ENCODE measurements around the gene ORAI3. TPM values are rescaled to one million over a fixed set of nuclear protein-coding genes. Genes with fewer than 3 reads are reported as not detected.

Gene ORAI3
- total RNA-seq, 1 donor = 63.3 TPM

DNA sequence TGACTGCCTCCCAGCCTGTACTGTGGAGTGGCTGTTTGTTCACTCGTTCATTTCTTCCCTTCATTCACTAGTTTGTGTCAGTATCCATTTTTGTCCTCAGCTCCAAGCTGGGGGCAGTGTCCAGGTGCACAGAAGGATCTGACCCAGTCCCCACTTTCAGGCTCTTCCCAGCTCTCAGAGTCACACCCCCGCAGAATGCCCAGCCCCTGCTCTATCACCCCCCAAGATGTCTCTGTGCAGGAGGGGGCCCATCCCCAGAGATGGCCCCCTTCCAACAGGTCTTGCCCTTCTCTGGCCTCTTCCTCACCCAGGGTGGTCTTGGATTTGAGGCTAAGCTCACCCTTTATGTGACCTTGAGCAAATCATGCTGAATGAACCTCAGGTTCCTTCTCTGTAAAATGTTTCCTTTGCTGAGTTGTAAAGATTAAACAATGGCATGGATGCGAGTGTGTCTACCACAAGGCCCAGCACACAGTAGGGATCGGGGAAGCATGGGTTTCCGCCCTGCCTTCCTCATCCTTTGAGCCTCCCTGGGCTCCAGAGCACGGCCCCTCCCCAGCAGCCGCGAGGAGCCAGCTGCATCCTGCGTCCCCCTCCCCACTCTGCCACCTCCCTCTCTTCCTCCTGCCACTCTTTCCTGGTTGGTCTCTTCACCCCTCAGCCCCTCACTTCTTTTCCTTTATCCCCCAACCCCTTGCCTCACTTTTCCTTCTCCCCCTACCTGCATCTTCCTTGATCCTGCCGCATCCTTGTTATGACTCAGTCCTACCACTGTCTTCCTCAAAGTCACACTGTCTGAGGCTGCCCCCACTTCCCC, 22.7 kb upstream of the ORAI3 start:
- Histone ChIP-seq H3K9me3 (ENCODE audit: low read depth, low read length) (no peaks in the 10 kb centered on the region), H3K36me3 (ENCODE audit: insufficient read depth, low read length) (peaks cover 35% of the 10 kb centered on the region), H3K27me3 (ENCODE audit: insufficient read depth, low read length) (no peaks in the 10 kb centered on the region), H3K27ac (ENCODE audit: low read depth, low read length) (no peak overlapping the region), H4K20me1 (ENCODE audit: insufficient read depth, low read length) (peaks cover 9% of the 10 kb centered on the region), H3K4me1 (ENCODE audit: insufficient read depth, low read length) (peaks cover 18% of the 10 kb centered on the region), H3K79me2 (ENCODE audit: insufficient read depth, low read length) (peaks cover 7% of the 10 kb centered on the region), H2AFZ (ENCODE audit: low read length) (no peak overlapping the region), H3K4me2 (ENCODE audit: insufficient read depth, low read length) (no peak overlapping the region), H3K4me3 (ENCODE audit: insufficient read depth, low read length) (no peak overlapping the region)
- peak; percentile 68 for DNase-seq (ENCODE audit: insufficient read length, low spot score, missing footprints)
- TF ChIP-seq CTCF (IDR thresholded peaks at IDR 0.05; ENCODE audit: extremely low read depth, low read depth, low read length) = no peak

- Histone ChIP-seq H3K27me3 (ENCODE audit: insufficient read depth, low read length) (no peaks in the 10 kb centered on the region), H2AFZ (ENCODE audit: low read length) (no peak overlapping the region), H3K27ac (ENCODE audit: low read depth, low read length) (no peak overlapping the region), H3K4me1 (ENCODE audit: insufficient read depth, low read length) (peaks cover 10% of the 10 kb centered on the region), H3K4me2 (ENCODE audit: insufficient read depth, low read length) (no peak overlapping the region), H3K79me2 (ENCODE audit: insufficient read depth, low read length) (peaks cover 7% of the 10 kb centered on the region), H3K9me3 (ENCODE audit: low read depth, low read length) (no peaks in the 10 kb centered on the region), H4K20me1 (ENCODE audit: insufficient read depth, low read length) (peaks cover 9% of the 10 kb centered on the region), H3K36me3 (ENCODE audit: insufficient read depth, low read length) (peaks cover 37% of the 10 kb centered on the region), H3K4me3 (ENCODE audit: insufficient read depth, low read length) (no peak overlapping the region)
- peak; percentile 66 for DNase-seq (ENCODE audit: insufficient read length, low spot score, missing footprints)
- no peak for TF ChIP-seq CTCF (IDR thresholded peaks at IDR 0.05; ENCODE audit: extremely low read depth, low read depth, low read length)
Measured at GRCh38 chr16:30926937-30927788, 21.7 kb upstream of the ORAI3 start.

DNA sequence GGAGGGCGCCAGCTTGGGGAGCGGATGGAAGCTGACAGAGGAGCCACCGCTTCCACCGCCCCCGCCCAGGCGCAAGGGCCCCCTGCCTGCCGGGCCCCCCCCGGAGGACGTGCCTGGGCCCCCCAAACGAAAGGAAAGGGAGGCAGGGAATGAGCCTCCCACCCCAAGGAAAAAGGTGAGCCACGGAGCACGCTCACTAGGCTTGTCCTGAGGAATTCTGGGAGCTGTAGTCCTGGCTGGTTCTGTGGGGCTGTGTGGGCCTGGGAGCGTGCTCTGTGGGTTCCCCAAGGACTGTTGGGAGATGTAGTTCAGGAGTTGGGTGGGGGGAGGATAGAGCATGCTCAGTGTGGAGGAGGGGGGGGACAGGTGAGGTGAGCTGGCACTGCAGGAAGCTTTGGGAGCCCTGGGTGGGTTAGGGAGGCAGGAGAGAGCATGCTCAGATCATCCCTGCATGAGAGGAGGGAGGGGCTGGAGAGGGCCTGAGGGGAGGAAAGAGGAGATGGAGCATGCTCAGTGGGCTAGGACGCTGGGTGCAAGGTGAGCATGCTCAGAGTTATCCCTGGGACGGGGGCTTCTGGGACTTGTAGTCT, 21.0 kb upstream of the ORAI3 start:
- DNase-seq (ENCODE audit: insufficient read length, low spot score, missing footprints) = peak; percentile 95

More for the DNA sequence above, 21.0 kb upstream of the ORAI3 start:
- H2AFZ ChIP-seq (ENCODE audit: low read length) = no peak overlapping the region
- TF ChIP-seq CTCF (IDR thresholded peaks at IDR 0.05; ENCODE audit: extremely low read depth, low read depth, low read length) = no peak
- H3K27ac ChIP-seq (ENCODE audit: low read depth, low read length) = no peak overlapping the region
- H3K4me2 ChIP-seq (ENCODE audit: insufficient read depth, low read length) = no peak overlapping the region
- H3K27me3 ChIP-seq (ENCODE audit: insufficient read depth, low read length) = no peaks in the 10 kb centered on the region
- peaks cover 7% of the 10 kb centered on the region for H3K79me2 ChIP-seq (ENCODE audit: insufficient read depth, low read length)
- peaks cover 9% of the 10 kb centered on the region for H4K20me1 ChIP-seq (ENCODE audit: insufficient read depth, low read length)
- peaks cover 44% of the 10 kb centered on the region for H3K36me3 ChIP-seq (ENCODE audit: insufficient read depth, low read length)
- H3K4me3 ChIP-seq (ENCODE audit: insufficient read depth, low read length) = no peak overlapping the region
- H3K9me3 ChIP-seq (ENCODE audit: low read depth, low read length) = no peaks in the 10 kb centered on the region
- peaks cover 10% of the 10 kb centered on the region for H3K4me1 ChIP-seq (ENCODE audit: insufficient read depth, low read length)

All from osteoblast (primary cell).